Testis (tissue), 2 donors: ENCODE measurements around the gene CCDC74B.
"Not testable (repeated sequence)": the region's sequence is repeated elsewhere in the genome, so short reads cannot be mapped to it uniquely, and the experiment has no call there.

Experiments
- CTCF ChIP-seq, 3 experiments: fragments of 450-650 bp in 2 of 3; fragments of 200-600 bp in 1 of 3; sonication (generic) in 1 of 3; IDR thresholded peaks; one replicate each; pipeline ENCODE4 v1.5.1; 2016 to 2019; ENCODE audit warnings: antibody characterized with exemption in 3 of 3, mild to moderate bottlenecking in 2 of 3, moderate library complexity in 1 of 3
- POLR2A ChIP-seq: fragments of 450-650 bp; IDR thresholded peaks from one replicate; pipeline ENCODE4 v1.6.1; 2017; ENCODE audit warnings: antibody characterized with exemption, mild to moderate bottlenecking, moderate library complexity

GRCh38 chr2:130140516-130140915, 4.4 kb downstream of the CCDC74B start:
- TF ChIP-seq CTCF (IDR thresholded peaks at IDR 0.05); POLR2A: not testable (repeated sequence)
